ENCODE data around the gene KIRREL3.

The KIRREL3 gene

GRCh38 chr11:126658306-126659056 is 342.1 kb downstream of the KIRREL3 start:
- no peak for DNase-seq

- no peak for DNase-seq
Observed at GRCh38 chr11:126655807-126656128, 344.8 kb downstream of the KIRREL3 start.

DNA sequence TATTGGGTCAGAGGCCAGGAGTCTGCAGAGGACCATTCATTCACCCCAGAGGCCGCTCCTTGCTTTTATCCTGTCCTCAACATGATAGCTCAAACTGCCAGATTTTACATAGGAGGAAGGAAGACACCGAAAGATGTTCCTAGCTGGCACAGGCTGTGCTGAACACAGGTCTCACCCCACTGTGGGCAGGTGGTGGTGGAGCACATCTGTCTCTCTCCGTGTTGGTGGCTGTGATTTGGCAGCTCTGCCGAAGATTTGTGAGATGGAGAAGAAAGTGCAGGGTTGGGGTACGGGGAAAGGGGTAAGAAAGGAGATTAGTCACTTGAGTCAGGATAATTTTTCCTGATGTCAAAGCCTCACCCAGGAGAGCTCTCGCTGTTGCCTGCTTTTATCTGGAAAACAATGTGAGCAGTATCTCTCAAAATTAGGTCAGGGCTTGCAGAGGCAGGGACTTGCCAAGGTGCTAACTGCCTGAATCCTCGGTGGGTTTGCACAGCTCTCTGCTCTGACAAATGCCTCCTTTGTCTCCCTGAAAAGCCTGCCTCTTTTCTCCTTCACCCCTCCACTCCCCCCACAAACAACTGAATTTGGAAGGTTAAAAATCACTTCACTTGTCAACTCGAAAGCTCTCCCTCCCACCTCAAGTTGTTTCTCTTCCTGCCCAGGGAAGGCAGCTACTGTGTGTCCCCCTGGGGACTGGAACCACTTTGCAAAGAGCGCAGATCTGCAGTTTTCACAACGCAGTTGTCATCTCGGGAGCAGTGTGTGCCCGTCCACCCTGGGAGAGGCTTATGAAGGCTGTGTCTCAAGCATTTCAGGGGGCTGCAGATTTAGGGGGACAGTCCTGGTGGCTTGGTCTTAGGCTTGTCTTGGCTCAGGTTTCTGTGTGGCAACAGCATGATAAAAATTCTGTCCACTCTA is 345.4 kb downstream of the KIRREL3 start:
- no peak for DNase-seq

DNA sequence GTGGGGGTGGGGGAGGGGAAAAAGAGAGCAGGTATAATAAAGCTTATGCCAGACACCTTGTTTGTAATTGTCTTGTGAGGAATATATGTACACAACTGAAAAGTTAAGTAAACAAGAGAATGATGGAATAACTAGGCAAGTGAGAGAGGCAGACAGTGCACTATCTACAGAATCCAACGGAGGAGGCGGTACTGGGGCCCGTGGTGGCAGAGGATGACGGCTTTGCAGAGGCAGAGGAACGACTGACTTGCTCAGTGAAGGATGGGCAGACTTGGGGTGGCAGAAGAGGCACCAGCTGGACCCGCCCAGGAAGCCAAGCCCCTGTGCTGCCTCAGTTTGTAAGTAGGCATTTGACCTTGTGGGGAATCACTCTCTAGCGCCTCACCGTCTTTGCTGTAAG is 347.5 kb downstream of the KIRREL3 start:
- no peak for DNase-seq

DNA sequence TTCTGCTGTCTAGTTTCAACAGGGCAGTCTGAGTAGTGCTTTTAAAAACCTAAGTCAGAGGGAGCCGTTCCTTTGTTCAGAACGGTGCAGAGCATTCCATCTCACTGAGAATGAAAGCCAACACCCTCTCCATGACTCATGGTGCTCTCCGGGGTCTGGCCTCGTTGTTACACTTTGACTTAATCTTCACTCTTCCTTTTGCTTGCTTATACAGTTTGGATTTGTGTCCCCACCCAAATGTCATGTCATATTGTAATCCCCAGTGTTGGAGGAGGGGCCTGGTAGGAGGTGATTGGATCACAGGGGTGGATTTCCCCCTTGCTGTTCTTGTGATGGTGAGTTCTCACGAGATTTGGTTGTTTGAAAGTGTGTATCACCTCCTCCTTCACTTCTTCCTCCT is 352.8 kb downstream of the KIRREL3 start:
- no peak for DNase-seq

DNA sequence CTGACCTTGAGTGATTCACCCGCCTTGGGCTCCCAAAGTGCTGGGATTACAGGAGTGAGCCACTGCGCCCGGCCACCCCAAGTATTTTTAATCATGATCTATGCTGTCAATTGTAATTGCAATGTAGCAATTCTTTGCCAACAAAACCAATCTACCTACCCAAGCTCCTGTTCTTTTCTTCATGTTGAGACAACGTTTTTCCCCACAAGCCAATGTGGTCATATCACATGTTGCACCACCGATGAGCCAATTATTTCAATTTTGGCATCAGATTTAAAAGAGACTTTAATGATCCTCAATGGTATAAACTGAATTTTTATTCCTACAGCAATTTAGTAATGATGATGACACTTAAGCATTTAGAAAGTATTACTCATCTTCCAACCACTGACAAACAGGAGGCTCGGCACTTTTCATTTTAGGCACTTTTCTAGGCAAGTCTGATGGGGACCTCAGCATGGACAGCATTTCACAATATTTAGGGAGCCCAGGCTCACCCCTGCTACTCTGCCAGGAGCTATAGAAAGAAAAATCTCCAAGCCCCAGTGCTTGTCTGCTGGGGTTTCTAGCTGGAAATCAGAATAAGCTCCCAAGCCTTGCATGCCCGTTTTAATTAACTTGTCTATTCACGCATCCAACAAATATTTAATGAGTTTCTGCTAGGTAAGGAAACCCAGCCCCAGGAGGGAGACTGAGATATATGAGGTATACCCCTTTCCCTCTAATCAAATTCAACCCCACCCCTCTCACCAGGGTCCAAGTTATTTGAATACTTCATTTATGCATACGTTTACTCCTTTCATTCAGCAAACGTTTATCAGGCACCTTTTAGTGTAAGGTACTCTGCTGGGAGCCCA is 353.6 kb downstream of the KIRREL3 start:
- DNase-seq: no peak

- DNase-seq: no peak
Observed at GRCh38 chr11:126645186-126645585, 355.4 kb downstream of the KIRREL3 start.

- DNase-seq: no peak
Observed at GRCh38 chr11:126640186-126640585, 360.4 kb downstream of the KIRREL3 start.

GRCh38 chr11:126639692-126640091 is 360.9 kb downstream of the KIRREL3 start:
- DNase-seq: no peak

GRCh38 chr11:126638648-126639047 is 361.9 kb downstream of the KIRREL3 start:
- no peak for DNase-seq

DNA sequence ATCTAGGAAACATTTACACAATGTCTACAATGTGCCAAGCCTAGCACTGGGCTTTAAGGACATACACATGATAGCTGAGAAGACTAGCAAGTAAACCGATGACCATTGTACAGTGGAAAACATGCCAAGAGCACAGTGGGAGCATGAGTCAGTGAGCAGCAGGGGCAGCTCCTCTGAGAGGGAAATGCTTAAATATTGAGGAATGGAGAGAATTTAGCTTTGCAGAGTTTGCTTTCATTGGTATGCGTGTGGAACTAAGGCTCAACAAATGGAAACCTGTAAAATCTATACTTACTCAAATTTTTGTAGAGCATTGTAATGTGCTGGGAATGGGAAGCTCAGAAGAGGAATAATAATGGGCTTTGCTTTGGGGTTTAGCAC is 362.8 kb downstream of the KIRREL3 start:
- DNase-seq: no peak

DNA sequence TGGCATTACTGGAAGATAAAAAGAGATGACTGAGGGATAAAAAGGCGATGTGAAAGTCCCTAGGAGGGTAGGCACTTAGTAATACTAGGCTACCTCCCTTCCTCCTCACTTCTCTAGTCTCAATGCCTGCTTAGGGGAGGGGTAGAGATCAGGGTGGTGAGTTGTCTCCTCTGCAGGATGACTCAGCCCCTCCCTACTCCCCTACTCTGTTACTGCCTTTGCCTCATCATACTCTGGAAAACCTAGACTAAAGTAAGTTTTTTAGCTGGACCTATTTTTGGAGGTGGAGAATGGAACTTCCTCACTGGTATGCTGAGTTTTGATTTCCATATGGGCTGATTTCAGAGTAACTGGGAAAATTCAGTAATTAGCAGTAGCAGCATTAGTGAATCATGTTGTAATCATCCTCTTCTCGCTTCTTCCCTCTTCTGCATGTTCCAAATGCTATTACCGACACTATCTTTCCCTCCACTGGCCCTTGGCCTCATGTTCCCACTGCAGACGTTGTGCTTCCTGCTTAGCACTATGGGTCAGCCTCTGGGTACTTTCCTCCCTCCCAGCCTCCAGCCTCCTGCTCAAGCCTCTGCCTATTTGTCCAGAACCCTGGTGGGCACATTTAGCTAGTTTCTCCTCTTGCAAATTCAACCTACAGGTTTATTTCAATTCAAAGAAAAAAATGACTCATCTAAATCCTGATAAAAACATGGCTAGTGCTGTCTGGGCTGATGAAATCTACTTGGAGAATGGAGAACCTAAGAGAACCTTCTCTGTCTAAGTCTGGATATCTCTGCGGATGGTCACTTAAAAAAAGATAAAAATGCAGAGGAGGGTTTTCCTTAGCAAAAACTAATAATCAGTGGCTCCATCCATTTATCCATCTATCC is 363.4 kb downstream of the KIRREL3 start:
- DNase-seq: no peak

GRCh38 chr11:126635511-126635910 is 365.1 kb downstream of the KIRREL3 start:
- DNase-seq: no peak

GRCh38 chr11:126634963-126635362 is 365.6 kb downstream of the KIRREL3 start:
- DNase-seq: no peak

DNA sequence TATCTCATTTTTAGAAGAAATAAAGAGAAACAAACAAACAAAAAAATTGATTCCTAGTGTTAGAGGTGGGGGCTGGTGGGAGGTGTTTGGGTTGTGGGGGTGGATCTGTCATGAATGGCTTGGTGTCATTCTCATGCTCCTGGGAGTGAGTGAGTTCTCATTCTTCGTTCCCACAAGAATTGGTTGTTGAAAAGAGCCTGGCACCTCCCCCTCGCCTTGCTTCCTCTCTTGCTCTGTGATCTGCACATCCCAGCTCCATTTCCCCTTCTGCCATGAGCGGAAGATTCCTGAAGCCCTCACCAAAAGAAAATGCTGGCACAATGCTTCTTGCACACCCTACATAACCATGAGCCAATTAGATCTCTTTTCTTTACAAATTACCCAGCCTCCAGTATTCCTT is 367.2 kb downstream of the KIRREL3 start:
- DNase-seq: no peak

GRCh38 chr11:126630893-126631798 is 369.4 kb downstream of the KIRREL3 start:
- no peak for DNase-seq

DNA sequence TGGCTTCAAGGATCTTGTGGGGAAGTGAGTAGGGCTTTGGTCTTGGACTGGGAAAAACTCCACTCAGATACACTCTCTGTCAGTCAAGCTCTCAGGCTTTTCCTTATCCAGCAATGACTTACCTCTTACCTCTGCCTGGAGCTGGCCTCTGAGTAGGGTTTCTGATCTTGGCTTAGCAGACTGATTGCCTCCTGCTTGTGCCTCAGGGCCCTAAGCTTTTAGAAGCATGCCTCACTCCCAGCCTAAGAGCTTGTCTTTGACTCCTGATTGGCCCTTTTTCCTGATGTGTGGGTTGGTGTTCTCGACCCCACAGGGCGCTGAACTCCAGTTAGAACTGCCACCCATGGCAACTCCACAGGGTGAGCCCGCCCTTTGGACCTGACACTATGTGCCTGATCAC is 370.1 kb downstream of the KIRREL3 start:
- DNase-seq: no peak

DNA sequence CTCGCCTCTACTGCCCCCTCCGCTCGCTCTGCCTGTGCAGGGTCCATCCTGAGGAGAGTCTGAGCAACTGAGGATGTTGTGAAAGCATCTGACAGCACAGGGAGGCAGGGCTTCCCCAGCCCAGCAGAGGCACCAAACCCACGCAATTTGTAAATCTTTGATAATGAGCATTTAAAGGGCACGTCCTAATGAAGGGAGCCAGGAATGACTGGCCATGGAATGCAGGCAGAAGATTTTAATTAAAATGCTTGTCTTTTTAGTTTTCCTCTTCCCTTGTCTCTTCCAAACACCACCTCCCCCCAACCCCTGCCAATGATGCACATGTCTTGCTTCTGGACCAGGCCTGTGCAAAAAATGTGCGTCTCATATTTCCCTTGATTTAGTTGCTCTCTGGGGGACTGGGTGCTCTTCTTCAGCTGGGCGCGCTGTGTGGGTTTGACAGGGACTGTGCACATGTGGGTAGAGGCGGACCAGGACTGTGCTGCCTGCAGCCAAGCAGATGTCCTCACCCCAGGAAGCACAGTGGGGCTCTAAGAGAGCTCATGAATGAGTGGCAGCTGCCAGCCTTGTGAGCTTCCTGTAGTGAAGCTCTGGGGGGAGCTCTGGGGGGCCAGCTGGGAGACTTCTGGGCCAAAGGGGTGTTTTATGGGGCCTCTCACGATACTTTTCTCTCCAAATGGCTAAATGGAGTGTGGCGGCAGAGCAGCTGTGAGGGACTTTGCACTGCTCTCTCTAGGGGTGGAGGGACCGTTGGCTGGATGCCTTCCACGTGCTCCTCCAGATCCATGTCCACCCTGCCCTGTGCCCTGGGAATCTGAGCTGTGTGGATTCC is 371.6 kb downstream of the KIRREL3 start:
- peak in 1 of 2 experiments; percentile 57 for DNase-seq

DNA sequence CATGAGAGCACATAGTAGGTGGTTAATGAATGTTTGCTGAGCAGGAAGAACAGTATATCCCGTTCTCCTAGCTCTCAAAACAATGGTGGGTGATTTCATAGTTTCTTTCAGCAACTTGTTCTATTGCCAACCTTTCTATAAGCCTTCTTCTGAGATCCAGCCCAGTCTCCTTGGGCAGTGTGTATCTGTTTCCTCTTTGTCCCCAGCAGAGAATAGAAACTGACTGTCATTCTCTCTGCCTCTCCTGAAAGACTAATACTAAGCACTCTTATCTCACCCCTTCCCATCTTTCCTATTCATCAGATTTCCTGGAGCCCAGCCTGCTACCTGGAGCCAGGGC is 372.1 kb downstream of the KIRREL3 start:
- DNase-seq: no peak

- DNase-seq: peak in 1 of 2 experiments; percentile 12
Observed at GRCh38 chr11:126627421-126627820, 373.1 kb downstream of the KIRREL3 start.
